K562 (cell line): ENCODE data around the gene CHAD. TPM values are rescaled to one million over a fixed set of nuclear protein-coding genes. Genes with fewer than 3 reads are reported as not detected.

Source experiments
- ATAC-seq: fragments of 200-7000 bp; cut with Tn5 transposase; 3 replicates; pipeline ENCODE4 v1.9.1; 2020; ENCODE audit warnings: moderate library complexity
- BruUV-seq: library from RNA; stranded (reverse); fragments of 400-500 nt; replicated peaks from 2 replicates; lab custom pipeline; 2021; lab: Mats Ljungman, UMichigan
- CTCF ChIA-PET: fragments of 300-600 bp; formaldehyde crosslinking; extraction: SDS; loops from one replicate; lab custom pipeline; 2021; ENCODE audit warnings: low intra/inter-chr PET ratio; lab: Yijun Ruan, JAX
- POLR2A ChIA-PET: fragments of 300-600, 350-650 bp; sonication (Branson Sonifier 250); formaldehyde crosslinking; extraction: SDS; loops from one replicate; lab custom pipeline; 2021; ENCODE audit warnings: antibody characterized with exemption, inconsistent platforms; lab: Yijun Ruan, JAX
- DNase-seq, 4 experiments: peaks; one replicate each; pipeline versions ENCODE4 v3.0.0 to v3.0.0-alpha.2; 2011 to 2018; ENCODE audit warnings: low spot score in 3 of 4, mixed read lengths in 3 of 4; ENCODE audit errors: extremely low read depth in 1 of 4
- FAIRE-seq: peaks from 2 replicates; lab custom pipeline; 2011; peaks lifted over from hg19 to GRCh38; lab: Jason Lieb, UNC
- H2AFZ ChIP-seq: 2 replicates; pipeline ENCODE4 v1.6.0; 2011; ENCODE audit warnings: low read depth, low read length, control low read depth, inconsistent platforms
- H3K27ac ChIP-seq: fragments of 200-600 bp; 3 replicates; pipeline ENCODE4 v1.8.0; 2011; ENCODE audit warnings: low read depth, mild to moderate bottlenecking, control low read depth, inconsistent platforms, low read length, moderate library complexity, mixed read lengths; ENCODE audit errors: extremely low read depth
- H3K27me3 ChIP-seq, 2 experiments: fragments of 300-600 bp in 1 of 2; 2 replicates in 1 of 2; 3 replicates in 1 of 2; pipeline versions ENCODE4 v1.6.0 to v1.8.0; 2011; ENCODE audit warnings: inconsistent platforms in 2 of 2, low read length in 2 of 2, mild to moderate bottlenecking in 1 of 2, mixed read lengths in 1 of 2, moderate library complexity in 1 of 2; ENCODE audit not compliant: control insufficient read depth in 2 of 2, insufficient read depth in 2 of 2
- H3K36me3 ChIP-seq: fragments of 300-600 bp; 3 replicates; pipeline ENCODE4 v1.8.0; 2011; ENCODE audit warnings: mild to moderate bottlenecking, low read length, inconsistent platforms; ENCODE audit not compliant: control insufficient read depth, insufficient read depth
- H3K4me1 ChIP-seq, 2 experiments: fragments of 200-600 bp in 1 of 2; replicated peaks in 1 of 2; 2 replicates in 1 of 2; 3 replicates in 1 of 2; pipeline versions ENCODE4 v1.5.1 to v1.8.0; 2011; ENCODE audit warnings: inconsistent platforms in 2 of 2, low read length in 2 of 2, mild to moderate bottlenecking in 1 of 2, mixed read lengths in 1 of 2, moderate library complexity in 1 of 2; ENCODE audit not compliant: control insufficient read depth in 2 of 2, insufficient read depth in 2 of 2
- H3K4me2 ChIP-seq: 2 replicates; pipeline ENCODE4 v1.6.1; 2011; ENCODE audit warnings: low read length, control low read depth, inconsistent platforms, mixed read lengths; ENCODE audit not compliant: insufficient read depth
- H3K4me3 ChIP-seq: fragments of 200-600 bp; sonication (generic), shearing (Covaris generic); 2 replicates; pipeline ENCODE4 v1.5.1; 2016; ENCODE audit warnings: control low read depth, inconsistent platforms
- H3K79me2 ChIP-seq: fragments of 200-600 bp; 3 replicates; pipeline ENCODE4 v1.8.0; 2011; ENCODE audit warnings: low read length, inconsistent platforms; ENCODE audit not compliant: control insufficient read depth, insufficient read depth
- H3K9ac ChIP-seq, 2 experiments: 2 replicates each; pipeline versions ENCODE4 v1.6.0 to v1.6.1; 2011; ENCODE audit warnings: low read depth in 2 of 2, low read length in 2 of 2, control low read depth in 1 of 2, inconsistent platforms in 1 of 2, mild to moderate bottlenecking in 1 of 2, mixed read lengths in 1 of 2; ENCODE audit not compliant: insufficient read depth in 1 of 2
- H3K9me1 ChIP-seq: one replicate; pipeline ENCODE4 v1.6.0; 2011; ENCODE audit warnings: inconsistent platforms, mild to moderate bottlenecking, low read length, moderate library complexity; ENCODE audit not compliant: control insufficient read depth, insufficient read depth
- H3K9me3 ChIP-seq: replicated peaks from 2 replicates; pipeline ENCODE4 v1.5.1; 2011; ENCODE audit warnings: low read depth, low read length, inconsistent platforms; ENCODE audit not compliant: control insufficient read depth, insufficient read depth
- H4K20me1 ChIP-seq: replicated peaks from 2 replicates; pipeline ENCODE4 v1.6.1; 2011; ENCODE audit warnings: low read length, inconsistent platforms, mixed read lengths; ENCODE audit not compliant: control insufficient read depth, insufficient read depth
- GATA2 ChIP-seq: sonication (generic); formaldehyde crosslinking; IDR thresholded peaks from 2 replicates; pipeline ENCODE4 v1.4.0; 2020; ENCODE audit warnings: mild to moderate bottlenecking, missing genetic modification reagents
- HMGN3 ChIP-seq: IDR thresholded peaks from 2 replicates; pipeline ENCODE4 v1.6.1; 2011; ENCODE audit warnings: borderline replicate concordance, low read depth, mild to moderate bottlenecking, mixed read lengths, low read length; ENCODE audit not compliant: insufficient read length; ENCODE audit errors: extremely low read depth
- KHSRP ChIP-seq: fragments of 450-650 bp; IDR thresholded peaks from 2 replicates; pipeline ENCODE4 v1.6.1; 2017
- THAP12 ChIP-seq: fragments of 250-450 bp; sonication (Bioruptor Pico); IDR thresholded peaks from 2 replicates; pipeline ENCODE4 v1.9.0; 2021; ENCODE audit warnings: mild to moderate bottlenecking, inconsistent platforms
- WHSC1 ChIP-seq: IDR thresholded peaks from one replicate; pipeline ENCODE4 v1.6.1; 2012; ENCODE audit warnings: low read length, control low read depth, inconsistent platforms
- WGBS: fragments of 100-300 bp; shearing (Covaris generic); methylation state at CpG from one replicate; pipeline ENCODE4 v1.1.6; 2016; ENCODE audit warnings: low coverage, mixed read lengths; ENCODE audit not compliant: insufficient coverage; ENCODE audit errors: missing lambda C conversion rate; 5-methylcytosine and 5-hydroxymethylcytosine counted together
- in situ Hi-C: fragments of 300-500 bp; cut with MboI; formaldehyde crosslinking; loops from 4 replicates; pipeline ENCODE4 v1.15.0; 2018; ENCODE audit warnings: inconsistent platforms, mixed read lengths
- intact Hi-C: fragments of 100-400 bp; cut with micrococcal nuclease; formaldehyde crosslinking; loops from 2 replicates; pipeline ENCODE4 v1.14.2; 2022
- polyA plus RNA-seq, 8 experiments: library from polyadenylated mRNA; depleted of rRNA in 4 of 8; stranded (reverse) in 5 of 8; unstranded in 3 of 8; fragments of >200 nt; fragmentation: Nextera tagmentation in 2 of 8; fragmentation: Illumina TruSeq in 1 of 8; extraction: Ambion mirVana in 2 of 8; extraction: Trizol in 1 of 8; gene quantifications; 2 replicates each; pipeline versions ENCODE4 v1.2.1 to v1.2.3, GENCODE V29; 2011 to 2014; ENCODE audit warnings: inconsistent platforms in 1 of 8, missing spikeins in 1 of 8
- total RNA-seq, 7 experiments: library from RNA; depleted of rRNA in 6 of 7; stranded (reverse); fragments of >200 nt in 6 of 7; fragmentation: Illumina TruSeq in 2 of 7; extraction: Trizol in 2 of 7; gene quantifications; 2 replicates each; pipeline versions ENCODE4 v1.2.1 to v1.2.3, GENCODE V29; 2011 to 2021; ENCODE audit warnings: low replicate concordance in 1 of 7

The CHAD gene
- total and polyA plus RNA-seq, 9 of the 15 experiments (the other 6 are each of a cell fraction or from before 2014, with no cell fraction given), result not detected

DNA sequence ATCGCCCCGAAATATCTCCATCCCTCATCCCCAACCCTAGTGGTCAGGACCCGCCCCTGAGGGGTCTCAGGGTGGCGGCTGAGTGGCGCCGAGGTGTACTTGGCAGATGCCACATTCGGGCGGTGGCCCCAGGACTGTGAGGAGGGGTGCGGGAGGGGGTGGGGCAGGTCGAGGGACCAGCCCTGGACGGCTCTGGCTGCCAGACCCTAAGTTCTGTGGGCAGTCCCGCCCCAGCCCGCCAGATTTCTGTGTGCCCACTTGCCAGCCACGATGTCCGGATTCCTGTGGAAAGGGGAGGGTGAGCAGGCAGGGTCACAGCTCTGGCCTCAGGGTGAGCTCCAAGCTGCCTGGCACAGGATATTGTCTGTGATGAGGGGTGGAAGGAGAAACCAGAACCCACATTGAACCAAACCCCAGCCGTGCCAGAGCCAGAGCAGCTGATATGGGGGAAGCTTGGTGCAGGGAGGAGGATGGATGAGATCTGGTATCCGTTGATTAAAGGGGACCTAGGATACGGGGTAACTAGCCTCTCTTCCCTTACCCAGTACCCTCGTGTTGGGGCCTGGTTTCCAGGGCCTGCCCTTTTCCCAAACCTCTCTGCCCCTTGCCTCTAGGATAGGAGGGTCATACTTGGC, 1.1 kb upstream of the CHAD start:
- FAIRE-seq, result no peak
- no peak for TF ChIP-seq WHSC1
- TF ChIP-seq GATA2 (CRISPR knock-in tag), result no peak
- TF ChIP-seq THAP12 (CRISPR knock-in tag), result no peak
- TF ChIP-seq HMGN3, result no peak
- no peak for TF ChIP-seq KHSRP
- TF ChIP-seq, all 486 proteins: peak for 0
- Histone ChIP-seq H3K4me1 (peaks cover 0 to 25% of the 10 kb centered on the region in 2 experiments; a peak in 2 of 5 replicates), H3K4me2 (no peak overlapping the region), H3K79me2 (no peaks in the 10 kb centered on the region), H3K27ac (no peak overlapping the region), H3K4me3 (no peak overlapping the region), H3K9ac (no peak overlapping the region), H3K9me1 (no peaks in the 10 kb centered on the region), H2AFZ (no peak overlapping the region), H3K27me3 (peaks cover 27 to 83% of the 10 kb centered on the region in 2 experiments; a peak in 4 of 5 replicates), H4K20me1 (peaks cover 12% of the 10 kb centered on the region), H3K9me3 (no peaks in the 10 kb centered on the region), H3K36me3 (no peaks in the 10 kb centered on the region)
- BruUV-seq, result no TSS peak
- ATAC-seq, result no peak
- 14% methylated on average over 12 of the region's 19 CpGs for WGBS
- intact Hi-C loops (loop anchor here (10.0 kb wide), 1 partner anchor 175 kb away; no protein-coding TSS in a partner anchor), in situ Hi-C loops (no loop called here)
- no peak for DNase-seq
- CTCF ChIA-PET, result no interaction called here
- POLR2A ChIA-PET, result interaction anchor here (0.6 kb wide), 1 partner anchor 19 kb away, joined by 3 read pairs; no protein-coding TSS in a partner anchor
